Measurements from ENCODE around the gene PPP3R1. TPM values are rescaled to one million over a fixed set of nuclear protein-coding genes. Genes with fewer than 3 reads are reported as not detected.

The PPP3R1 gene
- total RNA-seq, 1 donor: 38.6 TPM

- no peak overlapping the region for H3K4me3 ChIP-seq (ENCODE audit: low read depth, low read length)
- TF ChIP-seq, protein P1, sequence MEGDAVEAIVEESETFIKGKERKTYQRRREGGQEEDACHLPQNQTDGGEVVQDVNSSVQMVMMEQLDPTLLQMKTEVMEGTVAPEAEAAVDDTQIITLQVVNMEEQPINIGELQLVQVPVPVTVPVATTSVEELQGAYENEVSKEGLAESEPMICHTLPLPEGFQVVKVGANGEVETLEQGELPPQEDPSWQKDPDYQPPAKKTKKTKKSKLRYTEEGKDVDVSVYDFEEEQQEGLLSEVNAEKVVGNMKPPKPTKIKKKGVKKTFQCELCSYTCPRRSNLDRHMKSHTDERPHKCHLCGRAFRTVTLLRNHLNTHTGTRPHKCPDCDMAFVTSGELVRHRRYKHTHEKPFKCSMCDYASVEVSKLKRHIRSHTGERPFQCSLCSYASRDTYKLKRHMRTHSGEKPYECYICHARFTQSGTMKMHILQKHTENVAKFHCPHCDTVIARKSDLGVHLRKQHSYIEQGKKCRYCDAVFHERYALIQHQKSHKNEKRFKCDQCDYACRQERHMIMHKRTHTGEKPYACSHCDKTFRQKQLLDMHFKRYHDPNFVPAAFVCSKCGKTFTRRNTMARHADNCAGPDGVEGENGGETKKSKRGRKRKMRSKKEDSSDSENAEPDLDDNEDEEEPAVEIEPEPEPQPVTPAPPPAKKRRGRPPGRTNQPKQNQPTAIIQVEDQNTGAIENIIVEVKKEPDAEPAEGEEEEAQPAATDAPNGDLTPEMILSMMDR (IDR thresholded peaks at IDR 0.05; ENCODE audit: insufficient read depth, low read length): no peak
- peak; percentile 73 for DNase-seq (ENCODE audit: low read depth)
These were observed 61.2 kb downstream of the PPP3R1 start for GRCh38 chr2:68190991-68191731.

- no peak overlapping the region for H3K4me3 ChIP-seq (ENCODE audit: low read depth, low read length)
- TF ChIP-seq, protein P1 (IDR thresholded peaks at IDR 0.05; ENCODE audit: insufficient read depth, low read length): no peak
- DNase-seq (ENCODE audit: low read depth): no peak
These were observed 62.1 kb downstream of the PPP3R1 start for GRCh38 chr2:68189991-68190784.

GRCh38 chr2:68188831-68189230 is 63.5 kb downstream of the PPP3R1 start:
- H3K4me3 ChIP-seq (ENCODE audit: low read depth, low read length): no peak overlapping the region
- TF ChIP-seq, protein P1 (IDR thresholded peaks at IDR 0.05; ENCODE audit: insufficient read depth, low read length): no peak
- no peak for DNase-seq (ENCODE audit: low read depth)

DNA sequence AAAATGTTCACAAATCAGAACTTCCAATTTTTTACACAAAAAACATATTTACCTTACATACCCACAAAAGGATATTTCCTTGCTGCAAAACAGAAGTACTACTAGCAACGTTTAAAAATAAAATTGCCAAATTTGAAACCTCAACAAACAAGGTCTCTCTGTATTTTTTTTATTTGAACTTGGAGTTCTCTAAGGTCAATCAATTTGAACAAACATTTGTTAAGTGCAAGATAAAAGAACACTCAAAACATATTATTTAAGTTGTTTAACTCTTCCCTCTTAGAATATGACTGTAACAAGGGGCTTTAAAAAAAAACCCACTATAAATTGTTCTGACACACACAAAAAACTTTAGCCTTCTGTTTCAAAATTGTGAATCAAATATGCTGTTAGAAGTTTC is 65.0 kb downstream of the PPP3R1 start:
- TF ChIP-seq, protein P1 (IDR thresholded peaks at IDR 0.05; ENCODE audit: insufficient read depth, low read length): no peak
- DNase-seq (ENCODE audit: low read depth): no peak
- no peak overlapping the region for H3K4me3 ChIP-seq (ENCODE audit: low read depth, low read length)

DNA sequence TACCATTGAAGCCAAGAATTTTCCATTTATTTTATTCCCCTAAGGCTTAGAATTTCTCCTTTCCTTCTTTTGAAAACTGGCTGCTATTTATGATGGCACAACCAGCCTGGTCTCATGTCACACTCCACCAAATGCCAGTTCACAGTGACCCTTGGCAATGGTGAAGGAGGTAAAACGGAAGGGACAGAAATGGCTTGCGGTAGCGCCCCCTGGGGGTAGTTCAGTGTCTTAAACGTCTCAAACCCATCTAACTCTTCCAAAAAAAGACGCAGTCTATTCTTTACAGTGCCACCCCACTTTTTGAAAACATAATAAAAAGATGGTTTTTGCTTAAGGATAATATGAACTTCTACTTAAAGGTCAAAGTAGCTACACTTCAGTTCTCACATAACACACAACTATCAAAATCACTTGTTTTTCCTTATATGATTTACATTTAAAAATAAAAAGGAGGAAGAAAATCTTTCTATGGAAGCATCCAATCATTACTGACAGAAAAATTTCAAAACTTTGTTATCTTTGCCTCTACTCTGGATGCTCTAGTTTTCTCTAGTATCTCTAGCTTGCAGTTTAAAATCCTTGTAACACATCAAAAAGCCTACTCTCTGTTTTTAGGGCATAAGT is 66.7 kb downstream of the PPP3R1 start:
- no peak overlapping the region for H3K4me3 ChIP-seq (ENCODE audit: low read depth, low read length)
- TF ChIP-seq, protein P1 (IDR thresholded peaks at IDR 0.05; ENCODE audit: insufficient read depth, low read length): peak; percentile 62
- peak; percentile 44 for DNase-seq (ENCODE audit: low read depth)

GRCh38 chr2:68182902-68183301 is 69.4 kb downstream of the PPP3R1 start:
- no peak overlapping the region for H3K4me3 ChIP-seq (ENCODE audit: low read depth, low read length)
- no peak for DNase-seq (ENCODE audit: low read depth)
- TF ChIP-seq, protein P1 (IDR thresholded peaks at IDR 0.05; ENCODE audit: insufficient read depth, low read length): no peak
